HL-60 (cell line): Measurements from ENCODE around the gene DIP2C.

Experiments
- DNase-seq, 2 experiments: peaks; one replicate each; pipeline ENCODE4 v3.0.0-alpha.2; 2010 to 2020; ENCODE audit warnings: low read depth in 1 of 2, low spot score in 1 of 2
- H3K27ac ChIP-seq: fragments of 250-450 bp; sonication (Bioruptor Pico); replicated peaks from 2 replicates; pipeline ENCODE4 v1.5.1; 2020; ENCODE audit warnings: mild to moderate bottlenecking, moderate library complexity
- H3K27me3 ChIP-seq: fragments of 250-450 bp; sonication (Bioruptor Pico); 2 replicates; pipeline ENCODE4 v1.5.1; 2021; ENCODE audit warnings: mild to moderate bottlenecking, moderate library complexity; ENCODE audit not compliant: insufficient read depth, poor library complexity, severe bottlenecking
- H3K4me3 ChIP-seq: replicated peaks from 2 replicates; pipeline ENCODE4 v1.5.1; 2011; ENCODE audit warnings: mild to moderate bottlenecking, control low read depth, low read length; ENCODE audit not compliant: insufficient read depth
- GABPA ChIP-seq: IDR thresholded peaks from 2 replicates; pipeline ENCODE4 v1.6.1; 2012; ENCODE audit warnings: low read depth
- POLR2AphosphoS5 ChIP-seq: IDR thresholded peaks from 2 replicates; pipeline ENCODE4 v1.6.1; 2012; ENCODE audit warnings: low read depth
- SPI1 ChIP-seq: IDR thresholded peaks from 2 replicates; pipeline ENCODE4 v1.6.1; 2012; ENCODE audit warnings: low read depth, mild to moderate bottlenecking, borderline replicate concordance
- TF ChIP-seq, protein P1 (sequence below): IDR thresholded peaks from 2 replicates; pipeline ENCODE4 v1.6.1; 2012; ENCODE audit warnings: low read depth; ENCODE audit not compliant: insufficient replicate concordance
- TF ChIP-seq, protein P2 (sequence below): IDR thresholded peaks from one replicate; pipeline ENCODE4 v1.5.1; 2011; ENCODE audit warnings: low read length, control low read depth, inconsistent platforms; ENCODE audit not compliant: insufficient read depth

Gene DIP2C

GRCh38 chr10:478471-479245 lies 210.8 kb downstream of the DIP2C start:
- Histone ChIP-seq H3K27me3 (no peaks in the 10 kb centered on the region), H3K4me3 (no peak overlapping the region), H3K27ac (no peak overlapping the region)
- TF ChIP-seq, protein P1, sequence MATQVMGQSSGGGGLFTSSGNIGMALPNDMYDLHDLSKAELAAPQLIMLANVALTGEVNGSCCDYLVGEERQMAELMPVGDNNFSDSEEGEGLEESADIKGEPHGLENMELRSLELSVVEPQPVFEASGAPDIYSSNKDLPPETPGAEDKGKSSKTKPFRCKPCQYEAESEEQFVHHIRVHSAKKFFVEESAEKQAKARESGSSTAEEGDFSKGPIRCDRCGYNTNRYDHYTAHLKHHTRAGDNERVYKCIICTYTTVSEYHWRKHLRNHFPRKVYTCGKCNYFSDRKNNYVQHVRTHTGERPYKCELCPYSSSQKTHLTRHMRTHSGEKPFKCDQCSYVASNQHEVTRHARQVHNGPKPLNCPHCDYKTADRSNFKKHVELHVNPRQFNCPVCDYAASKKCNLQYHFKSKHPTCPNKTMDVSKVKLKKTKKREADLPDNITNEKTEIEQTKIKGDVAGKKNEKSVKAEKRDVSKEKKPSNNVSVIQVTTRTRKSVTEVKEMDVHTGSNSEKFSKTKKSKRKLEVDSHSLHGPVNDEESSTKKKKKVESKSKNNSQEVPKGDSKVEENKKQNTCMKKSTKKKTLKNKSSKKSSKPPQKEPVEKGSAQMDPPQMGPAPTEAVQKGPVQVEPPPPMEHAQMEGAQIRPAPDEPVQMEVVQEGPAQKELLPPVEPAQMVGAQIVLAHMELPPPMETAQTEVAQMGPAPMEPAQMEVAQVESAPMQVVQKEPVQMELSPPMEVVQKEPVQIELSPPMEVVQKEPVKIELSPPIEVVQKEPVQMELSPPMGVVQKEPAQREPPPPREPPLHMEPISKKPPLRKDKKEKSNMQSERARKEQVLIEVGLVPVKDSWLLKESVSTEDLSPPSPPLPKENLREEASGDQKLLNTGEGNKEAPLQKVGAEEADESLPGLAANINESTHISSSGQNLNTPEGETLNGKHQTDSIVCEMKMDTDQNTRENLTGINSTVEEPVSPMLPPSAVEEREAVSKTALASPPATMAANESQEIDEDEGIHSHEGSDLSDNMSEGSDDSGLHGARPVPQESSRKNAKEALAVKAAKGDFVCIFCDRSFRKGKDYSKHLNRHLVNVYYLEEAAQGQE = no peak
- TF ChIP-seq, protein P2, sequence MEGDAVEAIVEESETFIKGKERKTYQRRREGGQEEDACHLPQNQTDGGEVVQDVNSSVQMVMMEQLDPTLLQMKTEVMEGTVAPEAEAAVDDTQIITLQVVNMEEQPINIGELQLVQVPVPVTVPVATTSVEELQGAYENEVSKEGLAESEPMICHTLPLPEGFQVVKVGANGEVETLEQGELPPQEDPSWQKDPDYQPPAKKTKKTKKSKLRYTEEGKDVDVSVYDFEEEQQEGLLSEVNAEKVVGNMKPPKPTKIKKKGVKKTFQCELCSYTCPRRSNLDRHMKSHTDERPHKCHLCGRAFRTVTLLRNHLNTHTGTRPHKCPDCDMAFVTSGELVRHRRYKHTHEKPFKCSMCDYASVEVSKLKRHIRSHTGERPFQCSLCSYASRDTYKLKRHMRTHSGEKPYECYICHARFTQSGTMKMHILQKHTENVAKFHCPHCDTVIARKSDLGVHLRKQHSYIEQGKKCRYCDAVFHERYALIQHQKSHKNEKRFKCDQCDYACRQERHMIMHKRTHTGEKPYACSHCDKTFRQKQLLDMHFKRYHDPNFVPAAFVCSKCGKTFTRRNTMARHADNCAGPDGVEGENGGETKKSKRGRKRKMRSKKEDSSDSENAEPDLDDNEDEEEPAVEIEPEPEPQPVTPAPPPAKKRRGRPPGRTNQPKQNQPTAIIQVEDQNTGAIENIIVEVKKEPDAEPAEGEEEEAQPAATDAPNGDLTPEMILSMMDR = no peak
- TF ChIP-seq SPI1 (no peak), POLR2AphosphoS5 (no peak), GABPA (no peak)
- DNase-seq = no peak

- Histone ChIP-seq H3K27me3 (no peaks in the 10 kb centered on the region), H3K27ac (no peak overlapping the region), H3K4me3 (no peak overlapping the region)
- TF ChIP-seq GABPA = no peak
- TF ChIP-seq SPI1 = no peak
- TF ChIP-seq, protein P2 = no peak
- no peak for TF ChIP-seq POLR2AphosphoS5
- TF ChIP-seq, protein P1 = no peak
- DNase-seq = no peak
Observed at GRCh38 chr10:477620-478019, 211.8 kb downstream of the DIP2C start.

GRCh38 chr10:476455-476780 lies 213.1 kb downstream of the DIP2C start:
- Histone ChIP-seq H3K27me3 (no peaks in the 10 kb centered on the region), H3K27ac (no peak overlapping the region), H3K4me3 (no peak overlapping the region)
- DNase-seq = no peak
- TF ChIP-seq, protein P2 = no peak
- no peak for TF ChIP-seq POLR2AphosphoS5
- no peak for TF ChIP-seq SPI1
- no peak for TF ChIP-seq GABPA
